Femur (tissue), 1 donor: ENCODE data around the gene OAF.
"Not testable (repeated sequence)": the region's sequence is repeated elsewhere in the genome, so short reads cannot be mapped to it uniquely, and the experiment has no call there.

ENCODE experiments used
- DNase-seq: peaks from one replicate; pipeline ENCODE4 v3.0.0-alpha.2; 2017

OAF gene

GRCh38 chr11:120273956-120274355 lies 63.1 kb downstream of the OAF start:
- DNase-seq: not testable (repeated sequence)

- DNase-seq: no peak
Measured at GRCh38 chr11:120279502-120279901, 68.7 kb downstream of the OAF start.
